Hepatocyte (in vitro differentiated cells): ENCODE measurements around the gene TP73.

Experiments used
- CTCF ChIP-seq: fragments of 200-600 bp; sonication (generic); IDR thresholded peaks from 2 replicates; pipeline ENCODE4 v1.5.1; 2016; ENCODE audit warnings: antibody characterized with exemption, mild to moderate bottlenecking; ENCODE audit not compliant: poor library complexity
- EZH2 ChIP-seq: fragments of 200-600 bp; sonication (generic); IDR thresholded peaks from 2 replicates; pipeline ENCODE4 v1.6.1; 2016; ENCODE audit warnings: antibody characterized with exemption, mild to moderate bottlenecking, borderline replicate concordance
- EZH2phosphoT487 ChIP-seq: fragments of 200-600 bp; sonication (generic); IDR thresholded peaks from one replicate; pipeline ENCODE4 v1.6.1; 2018; ENCODE audit warnings: antibody characterized with exemption, mild to moderate bottlenecking, low read depth, moderate library complexity; ENCODE audit not compliant: unreplicated experiment, severe bottlenecking

- no peak for TF ChIP-seq EZH2
- no peak for TF ChIP-seq CTCF
- no peak for TF ChIP-seq EZH2phosphoT487
Measured at GRCh38 chr1:3657096-3657475, 4.8 kb downstream of the TP73 start.
